Measurements from ENCODE around the gene ARMCX6.
"Not testable (repeated sequence)": the region's sequence is repeated elsewhere in the genome, so short reads cannot be mapped to it uniquely, and the experiment has no call there.

ARMCX6 gene

GRCh38 chrX:101617211-101618191, at the start of gene ARMCX6:
ARMCX6 (minus strand) TSS chrX:101618000; CDS start chrX:101616620, 1,380 bp downstream.
- peak; percentile 45 for DNase-seq

GRCh38 chrX:101659601-101660063, 41.8 kb upstream of the ARMCX6 start, which contains the start of gene ARMCX2:
ARMCX2 (minus strand) TSS chrX:101659850; CDS start chrX:101657588, 2,262 bp downstream.
- no peak for DNase-seq

GRCh38 chrX:101658661-101659491, 41.1 kb upstream of the ARMCX6 start:
- peak; percentile 3 for DNase-seq

- no peak for DNase-seq
Measured at GRCh38 chrX:101657495-101657894, 39.7 kb upstream of the ARMCX6 start.

GRCh38 chrX:101656817-101657216, 39.0 kb upstream of the ARMCX6 start:
- DNase-seq = no peak

- DNase-seq = no peak
Measured at GRCh38 chrX:101655534-101655933, 37.7 kb upstream of the ARMCX6 start.

- DNase-seq = not testable (repeated sequence)
Measured at GRCh38 chrX:101647716-101648115, 29.9 kb upstream of the ARMCX6 start.

- DNase-seq = no peak
Measured at GRCh38 chrX:101642093-101642492, 24.3 kb upstream of the ARMCX6 start.

- DNase-seq = no peak
Measured at GRCh38 chrX:101639583-101639982, 21.8 kb upstream of the ARMCX6 start.

GRCh38 chrX:101619364-101619763, 1.6 kb upstream of the ARMCX6 start:
- DNase-seq = no peak

- DNase-seq = no peak
Measured at GRCh38 chrX:101605728-101606127, 12.1 kb downstream of the ARMCX6 start.

- no peak for DNase-seq
Measured at GRCh38 chrX:101605146-101605545, 12.7 kb downstream of the ARMCX6 start.

- DNase-seq = no peak
Measured at GRCh38 chrX:101602077-101602476, 15.7 kb downstream of the ARMCX6 start.

GRCh38 chrX:101599592-101599991, 18.2 kb downstream of the ARMCX6 start:
- DNase-seq = not testable (repeated sequence)

GRCh38 chrX:101595739-101596419, 21.9 kb downstream of the ARMCX6 start:
- peak; percentile 22 for DNase-seq
